Measurements from ENCODE around the gene CDKN1C. TPM values are rescaled to one million over a fixed set of nuclear protein-coding genes. Genes with fewer than 3 reads are reported as not detected.

CDKN1C gene
- total RNA-seq, 2 donors from 2014 or later, result 0.58 to 34.8 TPM

DNA sequence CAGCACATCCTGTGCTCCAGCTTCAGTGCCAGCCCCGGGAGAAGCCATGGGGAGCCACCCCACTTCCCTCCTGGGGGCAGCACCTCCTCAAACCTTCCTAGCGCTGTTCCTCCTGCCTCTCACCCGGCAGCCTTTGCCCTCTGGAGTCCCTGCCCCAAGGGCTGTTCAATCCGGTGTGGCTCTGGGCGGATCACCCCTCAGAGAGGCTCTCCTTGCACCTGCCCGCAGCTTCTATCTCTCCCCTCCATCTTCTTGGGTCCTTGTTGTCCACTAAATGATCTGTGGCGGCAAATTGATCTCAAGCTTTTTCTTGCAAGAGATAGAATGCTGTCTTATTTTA is 18.1 kb upstream of the CDKN1C start:
- Mint-ChIP-seq H3K4me1 (peaks cover 16% of the 10 kb centered on the region), H3K9me3 (no peaks in the 10 kb centered on the region), H3K36me3 (ENCODE audit: low read depth) (no peaks in the 10 kb centered on the region), H3K4me3 (peak overlapping the region; percentile 68), H3K27me3 (no peaks in the 10 kb centered on the region), H3K27ac (peak overlapping the region; percentile 58)
- ATAC-seq (replicated peaks), result no peak

DNA sequence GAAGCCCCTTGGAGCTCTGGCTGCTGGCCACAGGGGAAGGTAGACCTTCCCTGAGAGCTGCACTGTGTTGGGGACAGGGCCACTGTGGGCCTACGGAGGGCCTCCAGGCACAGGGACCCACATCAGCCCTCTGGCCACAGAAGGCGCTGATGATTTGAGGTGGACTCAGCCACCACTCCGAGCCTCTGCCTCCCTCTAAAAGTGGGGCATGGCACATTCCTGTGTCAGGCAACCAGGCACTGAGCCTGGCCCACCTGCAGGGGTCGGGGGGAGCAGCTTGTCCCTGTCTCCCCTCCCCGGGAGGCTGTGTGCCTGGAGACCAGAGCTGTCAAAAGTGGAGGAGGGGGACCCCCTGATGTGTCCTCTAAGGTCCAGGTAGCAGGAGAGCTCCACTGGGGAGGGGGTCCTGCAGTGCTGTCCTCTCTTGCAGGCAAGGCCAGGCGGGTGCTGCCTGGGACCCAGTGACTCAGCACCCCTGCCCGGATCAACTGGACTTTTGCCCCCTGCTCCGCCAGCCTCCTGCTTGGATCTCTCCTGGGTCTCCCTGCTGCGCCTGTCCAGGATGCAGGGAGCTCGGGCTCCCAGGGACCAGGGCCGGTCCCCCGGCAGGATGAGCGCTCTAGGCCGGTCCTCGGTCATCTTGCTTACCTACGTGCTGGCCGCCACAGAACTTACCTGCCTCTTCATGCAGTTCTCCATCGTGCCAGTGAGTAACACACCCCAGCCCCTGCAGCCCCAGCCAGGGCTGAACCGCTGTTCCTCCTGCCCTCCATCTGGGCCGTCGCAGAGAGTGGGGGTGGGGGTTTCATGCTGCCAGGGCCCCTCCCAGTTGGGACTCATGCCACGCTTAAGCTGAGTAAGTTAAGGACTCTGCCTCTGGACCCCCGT is 17.5 kb upstream of the CDKN1C start:
- no peaks in the 10 kb centered on the region for H3K9me3 Mint-ChIP-seq
- peak overlapping the region; percentile 68 for H3K4me3 Mint-ChIP-seq
- H3K27me3 Mint-ChIP-seq, result no peaks in the 10 kb centered on the region
- peaks cover 23% of the 10 kb centered on the region for H3K4me1 Mint-ChIP-seq
- H3K36me3 Mint-ChIP-seq (ENCODE audit: low read depth), result no peaks in the 10 kb centered on the region
- H3K27ac Mint-ChIP-seq, result peak overlapping the region; percentile 58
- no peak for ATAC-seq (replicated peaks)

- peak; percentile 98 for ATAC-seq (replicated peaks)
- Mint-ChIP-seq H3K27ac (no peak overlapping the region), H3K4me1 (peaks cover 27% of the 10 kb centered on the region), H3K9me3 (no peaks in the 10 kb centered on the region), H3K36me3 (ENCODE audit: low read depth) (no peaks in the 10 kb centered on the region), H3K27me3 (no peaks in the 10 kb centered on the region), H3K4me3 (peak overlapping the region; percentile 68)
Observed at GRCh38 chr11:2901854-2902783, 16.5 kb upstream of the CDKN1C start.

- H3K27ac Mint-ChIP-seq, result peak overlapping the region; percentile 8
- H3K9me3 Mint-ChIP-seq, result no peaks in the 10 kb centered on the region
- H3K36me3 Mint-ChIP-seq (ENCODE audit: low read depth), result no peaks in the 10 kb centered on the region
- H3K4me1 Mint-ChIP-seq, result peaks cover 27% of the 10 kb centered on the region
- ATAC-seq (replicated peaks), result no peak
- peak overlapping the region; percentile 68 for H3K4me3 Mint-ChIP-seq
- H3K27me3 Mint-ChIP-seq, result no peaks in the 10 kb centered on the region
Observed at GRCh38 chr11:2901196-2901796, 15.7 kb upstream of the CDKN1C start.

GRCh38 chr11:2899080-2899783 is 13.7 kb upstream of the CDKN1C start:
- H3K4me3 Mint-ChIP-seq, result peak overlapping the region; percentile 80
- H3K9me3 Mint-ChIP-seq, result no peaks in the 10 kb centered on the region
- H3K36me3 Mint-ChIP-seq (ENCODE audit: low read depth), result no peaks in the 10 kb centered on the region
- no peaks in the 10 kb centered on the region for H3K27me3 Mint-ChIP-seq
- ATAC-seq (replicated peaks), result no peak
- peaks cover 27% of the 10 kb centered on the region for H3K4me1 Mint-ChIP-seq
- peak overlapping the region; percentile 90 for H3K27ac Mint-ChIP-seq

GRCh38 chr11:2898366-2899079 is 12.9 kb upstream of the CDKN1C start:
- Mint-ChIP-seq H3K36me3 (ENCODE audit: low read depth) (no peaks in the 10 kb centered on the region), H3K9me3 (no peaks in the 10 kb centered on the region), H3K27me3 (no peaks in the 10 kb centered on the region), H3K27ac (peak overlapping the region; percentile 90), H3K4me1 (peaks cover 22% of the 10 kb centered on the region), H3K4me3 (peak overlapping the region; percentile 80)
- ATAC-seq (replicated peaks), result peak; percentile 69

DNA sequence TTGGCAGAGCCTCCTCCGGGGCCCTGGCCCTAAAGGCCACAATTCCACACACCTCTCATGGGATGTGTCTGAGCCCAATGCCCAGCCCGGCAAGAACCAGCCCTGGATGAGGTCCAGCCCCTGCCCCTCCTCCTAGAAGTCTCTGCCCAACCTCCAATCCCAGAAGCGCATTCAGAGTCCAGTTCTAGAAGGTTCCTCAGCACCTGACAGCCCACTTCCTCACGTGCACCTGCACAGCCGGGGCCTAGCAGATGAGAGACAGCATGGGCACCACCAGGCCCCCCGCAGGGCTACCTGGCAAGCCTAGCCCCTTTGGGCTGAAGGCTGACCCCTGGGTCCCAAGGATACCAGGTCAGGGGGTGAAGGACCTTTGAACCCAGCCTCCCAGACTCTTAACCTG is 11.5 kb upstream of the CDKN1C start:
- H3K4me1 Mint-ChIP-seq, result peaks cover 22% of the 10 kb centered on the region
- H3K27ac Mint-ChIP-seq, result no peak overlapping the region
- ATAC-seq (replicated peaks), result no peak
- H3K36me3 Mint-ChIP-seq (ENCODE audit: low read depth), result no peaks in the 10 kb centered on the region
- H3K27me3 Mint-ChIP-seq, result no peaks in the 10 kb centered on the region
- no peak overlapping the region for H3K4me3 Mint-ChIP-seq
- H3K9me3 Mint-ChIP-seq, result no peaks in the 10 kb centered on the region

- Mint-ChIP-seq H3K27ac (peak overlapping the region; percentile 56), H3K4me3 (no peak overlapping the region), H3K36me3 (ENCODE audit: low read depth) (no peaks in the 10 kb centered on the region), H3K4me1 (peaks cover 22% of the 10 kb centered on the region), H3K9me3 (no peaks in the 10 kb centered on the region), H3K27me3 (no peaks in the 10 kb centered on the region)
- ATAC-seq (replicated peaks), result no peak
Observed at GRCh38 chr11:2896047-2896446, 10.5 kb upstream of the CDKN1C start.

DNA sequence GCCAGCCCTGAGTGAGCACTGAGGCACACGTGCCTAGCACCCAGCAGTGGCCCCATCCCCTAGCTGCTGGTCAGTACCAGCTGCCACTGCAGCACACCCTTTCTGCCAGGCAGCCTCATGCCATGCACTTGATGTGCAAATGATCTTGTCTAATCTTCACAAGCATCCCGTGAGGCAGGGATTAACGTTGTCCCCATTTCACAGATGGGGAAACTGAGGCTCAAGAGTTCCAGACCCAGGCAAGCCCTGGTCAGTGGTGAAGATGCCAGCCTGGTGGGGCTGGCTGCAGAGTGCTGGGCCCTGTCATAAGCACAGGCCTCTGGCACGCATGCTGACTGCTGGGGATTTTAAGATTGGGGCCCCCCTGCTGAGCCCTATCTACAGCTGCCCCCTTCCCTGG is 8.4 kb upstream of the CDKN1C start:
- Mint-ChIP-seq H3K4me3 (no peak overlapping the region), H3K9me3 (no peaks in the 10 kb centered on the region), H3K4me1 (peaks cover 13% of the 10 kb centered on the region), H3K36me3 (ENCODE audit: low read depth) (no peaks in the 10 kb centered on the region), H3K27me3 (no peaks in the 10 kb centered on the region), H3K27ac (no peak overlapping the region)
- ATAC-seq (replicated peaks), result no peak

- peaks cover 5% of the 10 kb centered on the region for H3K4me1 Mint-ChIP-seq
- H3K27ac Mint-ChIP-seq, result peak overlapping the region; percentile 83
- peak; percentile 77 for ATAC-seq (replicated peaks)
- H3K9me3 Mint-ChIP-seq, result no peaks in the 10 kb centered on the region
- H3K36me3 Mint-ChIP-seq (ENCODE audit: low read depth), result no peaks in the 10 kb centered on the region
- no peaks in the 10 kb centered on the region for H3K27me3 Mint-ChIP-seq
- H3K4me3 Mint-ChIP-seq, result peak overlapping the region; percentile 82
Observed at GRCh38 chr11:2892967-2893528, 7.5 kb upstream of the CDKN1C start.

- Mint-ChIP-seq H3K36me3 (ENCODE audit: low read depth) (no peaks in the 10 kb centered on the region), H3K27me3 (no peaks in the 10 kb centered on the region), H3K4me3 (peak overlapping the region; percentile 82)
Observed at GRCh38 chr11:2892215-2892966, 6.8 kb upstream of the CDKN1C start.

GRCh38 chr11:2891326-2892214 is 6.0 kb upstream of the CDKN1C start:
- no peaks in the 10 kb centered on the region for H3K27me3 Mint-ChIP-seq
- no peaks in the 10 kb centered on the region for H3K4me1 Mint-ChIP-seq
- no peaks in the 10 kb centered on the region for H3K36me3 Mint-ChIP-seq (ENCODE audit: low read depth)
- peak overlapping the region; percentile 83 for H3K27ac Mint-ChIP-seq
- no peaks in the 10 kb centered on the region for H3K9me3 Mint-ChIP-seq
- peak overlapping the region; percentile 82 for H3K4me3 Mint-ChIP-seq
- no peak for ATAC-seq (replicated peaks)

More at GRCh38 chr11:2892215-2892966, 6.8 kb upstream of the CDKN1C start:
- Mint-ChIP-seq H3K9me3 (no peaks in the 10 kb centered on the region), H3K4me1 (no peaks in the 10 kb centered on the region), H3K27ac (peak overlapping the region; percentile 83)
- peak; percentile 66 for ATAC-seq (replicated peaks)

All from activated T-helper 17 cell treated with anti-CD3 and anti-CD28 coated beads, Interleukin-2, amount 50 U/mL, for 72 hours (primary cell).